Measurements from ENCODE around the gene TC2N.
A peak's percentile ranks its signal among the peaks of the same experiment; 100 is the strongest.

The TC2N gene

GRCh38 chr14:91839749-91840148 is 27.6 kb downstream of the TC2N start:
- H3K36me3 ChIP-seq (ENCODE audit: insufficient read depth, low read length): no peaks in the 10 kb centered on the region
- TF ChIP-seq POLR2AphosphoS5 (IDR thresholded peaks at IDR 0.05; ENCODE audit: borderline replicate concordance, low read depth, low read length) (no peak), EZH2 (IDR thresholded peaks at IDR 0.05) (no peak), FOXP2 (optimal IDR thresholded peaks at IDR 0.05; ENCODE audit: control extremely low read depth, extremely low read length, insufficient read depth) (no peak)
- no peak overlapping the region for H3K9ac ChIP-seq (ENCODE audit: insufficient read length)
- no peak for DNase-seq (ENCODE audit: low read depth, low spot score)
- H3K27ac ChIP-seq: no peak overlapping the region
- no peak overlapping the region for H3K4me3 ChIP-seq
- no peaks in the 10 kb centered on the region for H3K9me3 ChIP-seq (ENCODE audit: low read depth, low read length)

- H3K9ac ChIP-seq (ENCODE audit: insufficient read length): no peak overlapping the region
Observed at GRCh38 chr14:91837076-91837475, 30.3 kb downstream of the TC2N start.

GRCh38 chr14:91835920-91836843 is 31.2 kb downstream of the TC2N start:
- no peaks in the 10 kb centered on the region for H3K36me3 ChIP-seq (ENCODE audit: insufficient read depth, low read length)
- peak overlapping the region; percentile 81 for H3K4me3 ChIP-seq
- no peak overlapping the region for H3K9ac ChIP-seq (ENCODE audit: insufficient read length)
- no peak overlapping the region for H3K27ac ChIP-seq
- no peak for DNase-seq (ENCODE audit: low read depth, low spot score)
- no peaks in the 10 kb centered on the region for H3K9me3 ChIP-seq (ENCODE audit: low read depth, low read length)
- TF ChIP-seq EZH2 (IDR thresholded peaks at IDR 0.05) (peak; percentile 95), FOXP2 (optimal IDR thresholded peaks at IDR 0.05; ENCODE audit: control extremely low read depth, extremely low read length, insufficient read depth) (no peak)

More at GRCh38 chr14:91837076-91837475, 30.3 kb downstream of the TC2N start:
- Histone ChIP-seq H3K9me3 (ENCODE audit: low read depth, low read length) (no peaks in the 10 kb centered on the region), H3K4me3 (peak overlapping the region; percentile 81), H3K36me3 (ENCODE audit: insufficient read depth, low read length) (no peaks in the 10 kb centered on the region), H3K27ac (no peak overlapping the region)
- no peak for DNase-seq (ENCODE audit: low read depth, low spot score)
- TF ChIP-seq FOXP2 (optimal IDR thresholded peaks at IDR 0.05; ENCODE audit: control extremely low read depth, extremely low read length, insufficient read depth): no peak
- no peak for TF ChIP-seq POLR2AphosphoS5 (IDR thresholded peaks at IDR 0.05; ENCODE audit: borderline replicate concordance, low read depth, low read length)
- no peak for TF ChIP-seq EZH2 (IDR thresholded peaks at IDR 0.05)

- Histone ChIP-seq H3K9ac (ENCODE audit: insufficient read length) (no peak overlapping the region), H3K27ac (no peak overlapping the region), H3K9me3 (ENCODE audit: low read depth, low read length) (no peaks in the 10 kb centered on the region), H3K36me3 (ENCODE audit: insufficient read depth, low read length) (no peaks in the 10 kb centered on the region), H3K4me3 (peak overlapping the region; percentile 81)
- TF ChIP-seq EZH2 (IDR thresholded peaks at IDR 0.05): no peak
- TF ChIP-seq POLR2AphosphoS5 (IDR thresholded peaks at IDR 0.05; ENCODE audit: borderline replicate concordance, low read depth, low read length): no peak
- no peak for TF ChIP-seq FOXP2 (optimal IDR thresholded peaks at IDR 0.05; ENCODE audit: control extremely low read depth, extremely low read length, insufficient read depth)
- DNase-seq (ENCODE audit: low read depth, low spot score): no peak
Observed at GRCh38 chr14:91835197-91835919, 32.0 kb downstream of the TC2N start.

- no peak for DNase-seq (ENCODE audit: low read depth, low spot score)
- H3K4me3 ChIP-seq: no peak overlapping the region
- TF ChIP-seq POLR2AphosphoS5 (IDR thresholded peaks at IDR 0.05; ENCODE audit: borderline replicate concordance, low read depth, low read length) (no peak), EZH2 (IDR thresholded peaks at IDR 0.05) (no peak), FOXP2 (optimal IDR thresholded peaks at IDR 0.05; ENCODE audit: control extremely low read depth, extremely low read length, insufficient read depth) (no peak)
Observed at GRCh38 chr14:91834571-91834970, 32.8 kb downstream of the TC2N start.

GRCh38 chr14:91831337-91831736 is 36.0 kb downstream of the TC2N start:
- DNase-seq (ENCODE audit: low read depth, low spot score): no peak
- no peak for TF ChIP-seq POLR2AphosphoS5 (IDR thresholded peaks at IDR 0.05; ENCODE audit: borderline replicate concordance, low read depth, low read length)
- no peak for TF ChIP-seq FOXP2 (optimal IDR thresholded peaks at IDR 0.05; ENCODE audit: control extremely low read depth, extremely low read length, insufficient read depth)
- TF ChIP-seq EZH2 (IDR thresholded peaks at IDR 0.05): no peak
- H3K9me3 ChIP-seq (ENCODE audit: low read depth, low read length): no peaks in the 10 kb centered on the region

More at GRCh38 chr14:91834571-91834970, 32.8 kb downstream of the TC2N start:
- Histone ChIP-seq H3K9ac (ENCODE audit: insufficient read length) (no peak overlapping the region), H3K27ac (no peak overlapping the region), H3K36me3 (ENCODE audit: insufficient read depth, low read length) (no peaks in the 10 kb centered on the region), H3K9me3 (ENCODE audit: low read depth, low read length) (no peaks in the 10 kb centered on the region)

GRCh38 chr14:91830777-91831176 is 36.6 kb downstream of the TC2N start:
- H3K9ac ChIP-seq (ENCODE audit: insufficient read length): no peak overlapping the region
- TF ChIP-seq POLR2AphosphoS5 (IDR thresholded peaks at IDR 0.05; ENCODE audit: borderline replicate concordance, low read depth, low read length): no peak
- no peak for TF ChIP-seq FOXP2 (optimal IDR thresholded peaks at IDR 0.05; ENCODE audit: control extremely low read depth, extremely low read length, insufficient read depth)
- TF ChIP-seq EZH2 (IDR thresholded peaks at IDR 0.05): no peak
- no peaks in the 10 kb centered on the region for H3K9me3 ChIP-seq (ENCODE audit: low read depth, low read length)
- no peak for DNase-seq (ENCODE audit: low read depth, low spot score)
- no peaks in the 10 kb centered on the region for H3K36me3 ChIP-seq (ENCODE audit: insufficient read depth, low read length)
- H3K27ac ChIP-seq: no peak overlapping the region
- H3K4me3 ChIP-seq: no peak overlapping the region

More at GRCh38 chr14:91831337-91831736, 36.0 kb downstream of the TC2N start:
- H3K9ac ChIP-seq (ENCODE audit: insufficient read length): no peak overlapping the region
- no peak overlapping the region for H3K4me3 ChIP-seq
- no peaks in the 10 kb centered on the region for H3K36me3 ChIP-seq (ENCODE audit: insufficient read depth, low read length)
- H3K27ac ChIP-seq: no peak overlapping the region

GRCh38 chr14:91829511-91829910 is 37.8 kb downstream of the TC2N start:
- H3K4me3 ChIP-seq: no peak overlapping the region
- no peak overlapping the region for H3K9ac ChIP-seq (ENCODE audit: insufficient read length)
- no peaks in the 10 kb centered on the region for H3K9me3 ChIP-seq (ENCODE audit: low read depth, low read length)
- DNase-seq (ENCODE audit: low read depth, low spot score): no peak
- H3K36me3 ChIP-seq (ENCODE audit: insufficient read depth, low read length): no peaks in the 10 kb centered on the region
- no peak overlapping the region for H3K27ac ChIP-seq
- TF ChIP-seq FOXP2 (optimal IDR thresholded peaks at IDR 0.05; ENCODE audit: control extremely low read depth, extremely low read length, insufficient read depth): no peak
- no peak for TF ChIP-seq EZH2 (IDR thresholded peaks at IDR 0.05)
- TF ChIP-seq POLR2AphosphoS5 (IDR thresholded peaks at IDR 0.05; ENCODE audit: borderline replicate concordance, low read depth, low read length): no peak

Measured in SK-N-MC (cell line).